ENCODE data around the gene ZNF485.

GRCh38 chr10:43610636-43611035 lies 4.4 kb downstream of the ZNF485 start:
- TF ChIP-seq CTCF (IDR thresholded peaks at IDR 0.05) (no peak), ATOH8 (CRISPR knock-in tag; IDR thresholded peaks at IDR 0.05; ENCODE audit: low read depth) (no peak), HOXB5 (CRISPR knock-in tag; IDR thresholded peaks at IDR 0.05) (no peak), CEBPB (IDR thresholded peaks at IDR 0.05) (no peak), BHLHE40 (IDR thresholded peaks at IDR 0.05; ENCODE audit: low read depth, low read length) (no peak), REST (IDR thresholded peaks at IDR 0.05) (no peak), SMC3 (IDR thresholded peaks at IDR 0.05) (no peak), JUN (IDR thresholded peaks at IDR 0.05) (no peak), BCL3 (IDR thresholded peaks at IDR 0.05) (no peak), EP300 (IDR thresholded peaks at IDR 0.05) (no peak), RFX5 (IDR thresholded peaks at IDR 0.05) (no peak), ELK1 (IDR thresholded peaks at IDR 0.05; ENCODE audit: low read depth, low read length) (no peak), MAFK (IDR thresholded peaks at IDR 0.05; ENCODE audit: partially characterized antibody) (no peak)

Data from A549 (cell line).